GM19099 (cell line): ENCODE results near the gene GFRA3.

Experiments
- POLR2A ChIP-seq: IDR thresholded peaks from 3 replicates; pipeline ENCODE4 v1.6.1; 2011; ENCODE audit warnings: low read depth; ENCODE audit not compliant: insufficient read length; ENCODE audit errors: extremely low read depth

Gene GFRA3, protein sequence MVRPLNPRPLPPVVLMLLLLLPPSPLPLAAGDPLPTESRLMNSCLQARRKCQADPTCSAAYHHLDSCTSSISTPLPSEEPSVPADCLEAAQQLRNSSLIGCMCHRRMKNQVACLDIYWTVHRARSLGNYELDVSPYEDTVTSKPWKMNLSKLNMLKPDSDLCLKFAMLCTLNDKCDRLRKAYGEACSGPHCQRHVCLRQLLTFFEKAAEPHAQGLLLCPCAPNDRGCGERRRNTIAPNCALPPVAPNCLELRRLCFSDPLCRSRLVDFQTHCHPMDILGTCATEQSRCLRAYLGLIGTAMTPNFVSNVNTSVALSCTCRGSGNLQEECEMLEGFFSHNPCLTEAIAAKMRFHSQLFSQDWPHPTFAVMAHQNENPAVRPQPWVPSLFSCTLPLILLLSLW

GRCh38 chr5:138274189-138274853 is at the start of gene GFRA3:
Gene GFRA3, minus strand, starts transcription at chr5:138274621. Its CDS starts 197 bp downstream, at chr5:138274424.
- TF ChIP-seq POLR2A: no peak

GRCh38 chr5:138316355-138316754 is 41.9 kb upstream of the GFRA3 start:
- TF ChIP-seq POLR2A: no peak

- no peak for TF ChIP-seq POLR2A
Observed at GRCh38 chr5:138315751-138316278, 41.4 kb upstream of the GFRA3 start.

- TF ChIP-seq POLR2A: no peak
Observed at GRCh38 chr5:138305797-138306196, 31.4 kb upstream of the GFRA3 start.

DNA sequence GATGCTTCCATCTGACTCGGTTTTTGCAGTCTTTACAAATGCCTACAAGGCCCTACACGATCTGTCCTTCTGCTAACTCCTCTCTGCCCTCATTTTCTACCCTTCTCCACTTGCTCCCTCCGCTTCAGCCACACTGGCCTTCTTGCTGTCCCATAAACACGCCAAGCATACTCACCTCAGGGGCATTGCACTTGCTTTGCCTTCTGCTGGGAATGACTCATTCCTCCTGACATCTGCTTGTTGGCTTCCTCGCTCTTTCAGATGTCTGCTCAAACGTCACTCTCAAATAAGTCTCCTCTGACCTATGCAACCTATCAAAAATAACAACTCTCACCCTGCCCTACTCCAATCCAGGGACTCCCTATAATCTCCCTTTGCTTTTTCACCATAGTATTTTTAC is 29.0 kb upstream of the GFRA3 start:
- no peak for TF ChIP-seq POLR2A

GRCh38 chr5:138289296-138289695 is 14.9 kb upstream of the GFRA3 start:
- TF ChIP-seq POLR2A: no peak

GRCh38 chr5:138287246-138287645 is 12.8 kb upstream of the GFRA3 start:
- TF ChIP-seq POLR2A: no peak

- no peak for TF ChIP-seq POLR2A
Observed at GRCh38 chr5:138282920-138283742, 8.7 kb upstream of the GFRA3 start.

- no peak for TF ChIP-seq POLR2A
Observed at GRCh38 chr5:138280915-138281314, 6.5 kb upstream of the GFRA3 start.

DNA sequence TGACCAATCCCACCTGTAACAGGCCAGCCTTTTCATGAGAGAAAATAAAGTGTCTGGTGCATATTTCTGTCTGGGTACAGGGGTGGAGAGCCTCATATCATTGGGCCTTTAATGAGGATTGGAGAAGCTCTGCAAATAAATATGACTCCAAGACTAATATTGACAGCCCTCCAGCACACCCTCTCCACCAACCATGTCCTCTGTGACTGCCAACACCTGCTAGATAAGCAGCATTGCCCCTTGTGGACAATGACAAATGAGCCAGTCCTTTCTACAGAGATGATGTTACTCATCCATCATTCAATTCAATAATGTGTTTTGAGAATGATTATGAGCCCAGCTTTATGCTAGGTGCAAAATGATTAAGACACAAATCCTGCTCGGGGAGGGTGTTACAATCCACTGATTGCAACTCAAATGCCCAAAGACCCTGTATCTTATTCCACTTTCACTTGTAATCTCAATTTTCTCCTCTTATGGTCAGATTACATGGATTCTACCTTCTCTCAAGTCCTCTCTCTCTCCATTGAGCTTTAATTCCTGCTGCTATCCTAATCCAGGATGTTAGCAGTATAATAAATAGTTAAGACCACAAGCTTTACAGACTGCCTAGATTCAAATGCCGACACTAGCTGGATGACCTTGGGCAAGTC is 2.1 kb upstream of the GFRA3 start:
- TF ChIP-seq POLR2A: no peak

DNA sequence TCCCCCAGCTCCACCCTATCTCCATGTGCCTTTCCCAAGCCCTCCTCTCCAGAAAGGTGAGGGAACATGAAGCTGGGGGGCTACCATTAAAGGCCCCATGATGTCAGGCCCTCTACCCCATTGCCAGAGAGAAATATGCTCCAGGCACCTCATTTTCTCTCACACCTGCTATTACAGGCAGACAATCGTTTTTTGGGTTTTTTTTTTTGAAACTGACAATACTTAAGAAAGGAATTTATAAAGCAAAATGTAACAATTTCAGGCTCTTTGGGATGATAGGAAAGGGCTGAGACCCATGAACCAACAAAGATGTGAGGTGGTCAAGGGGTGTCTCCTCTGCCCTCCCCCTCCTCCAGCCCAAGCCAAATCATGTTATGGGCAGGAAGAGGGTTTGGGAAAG is 1.5 kb upstream of the GFRA3 start:
- no peak for TF ChIP-seq POLR2A

- TF ChIP-seq POLR2A: no peak
Observed at GRCh38 chr5:138275379-138275782, 960 bp upstream of the GFRA3 start.

DNA sequence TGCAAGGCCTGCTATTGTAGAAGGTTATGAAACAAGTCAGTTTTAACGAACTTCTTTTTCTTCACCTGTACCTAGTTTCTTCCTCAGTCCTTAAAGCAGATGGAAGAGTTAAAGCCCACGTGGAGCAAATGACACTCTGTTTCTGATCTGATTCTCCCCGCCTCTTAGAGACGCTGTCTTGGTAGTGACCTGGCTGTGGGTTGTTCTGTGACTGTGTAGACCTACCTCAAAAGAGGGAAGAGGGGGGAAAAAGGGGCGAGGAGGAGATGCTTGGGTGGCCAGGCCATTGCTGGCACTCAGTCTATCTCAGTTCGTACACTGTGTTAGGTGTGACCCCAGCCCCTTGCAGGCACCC is 610 bp downstream of the GFRA3 start:
- TF ChIP-seq POLR2A: no peak

DNA sequence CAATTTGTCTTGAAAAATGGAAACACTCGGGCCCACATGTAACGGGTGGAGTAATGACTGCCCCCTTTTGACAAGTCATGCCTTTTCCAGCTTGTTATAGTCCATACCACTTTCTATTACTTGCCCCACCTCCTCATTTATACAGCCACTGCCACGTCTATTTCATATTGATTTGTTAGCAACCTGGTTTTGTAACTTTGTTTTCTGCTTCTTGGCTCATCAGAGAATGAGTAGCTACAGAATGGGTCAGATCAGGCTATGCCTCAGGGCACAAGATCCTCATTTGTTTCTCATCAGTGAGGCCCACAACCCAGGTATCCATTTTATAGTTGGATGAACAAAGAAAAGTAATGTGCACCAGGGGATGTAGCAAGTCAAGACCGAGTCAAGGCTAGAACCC is 1.7 kb downstream of the GFRA3 start:
- no peak for TF ChIP-seq POLR2A

DNA sequence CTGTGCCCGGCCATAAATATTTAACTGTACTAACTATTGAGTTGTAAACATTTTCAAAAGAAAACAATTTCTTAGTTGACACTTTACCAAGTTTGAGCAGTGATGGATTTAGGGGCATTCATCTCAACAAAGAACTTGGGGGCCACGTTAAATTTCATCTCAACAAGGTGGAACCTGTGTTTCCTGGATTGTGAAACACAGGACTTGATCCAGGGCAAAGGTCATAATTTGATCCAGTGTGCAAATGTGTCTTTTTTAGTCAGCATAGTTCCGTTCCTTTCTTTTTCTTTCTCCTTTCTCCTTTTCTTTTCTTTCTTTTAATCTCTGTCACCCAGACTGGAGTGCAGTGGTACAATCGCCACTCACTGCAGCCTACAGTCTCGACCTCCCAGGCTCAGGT is 3.1 kb downstream of the GFRA3 start:
- TF ChIP-seq POLR2A: no peak
